ENCODE results near the gene CTDP1. TPM values are rescaled to one million over a fixed set of nuclear protein-coding genes. Genes with fewer than 3 reads are reported as not detected.

CTDP1 gene
- polyA plus RNA-seq, 4 donors = 12.4 to 16.8 (median 12.6) TPM

- DNase-seq (ENCODE audit: low read depth in 4 of 4, low spot score in 3 of 4) = no peak
Observed at GRCh38 chr18:79695856-79696850, 16.6 kb downstream of the CTDP1 start.

GRCh38 chr18:79697178-79697577 lies 17.6 kb downstream of the CTDP1 start:
- DNase-seq (ENCODE audit: low read depth in 4 of 4, low spot score in 3 of 4) = no peak

GRCh38 chr18:79697976-79698375 lies 18.4 kb downstream of the CTDP1 start:
- DNase-seq (ENCODE audit: low read depth in 4 of 4, low spot score in 3 of 4) = no peak

GRCh38 chr18:79698668-79699335 lies 19.2 kb downstream of the CTDP1 start:
- no peak for DNase-seq (ENCODE audit: low read depth in 4 of 4, low spot score in 3 of 4)

- DNase-seq (ENCODE audit: low read depth in 4 of 4, low spot score in 3 of 4) = no peak
Observed at GRCh38 chr18:79699653-79700052, 20.1 kb downstream of the CTDP1 start.

GRCh38 chr18:79702906-79703305 lies 23.3 kb downstream of the CTDP1 start:
- no peak for DNase-seq (ENCODE audit: low read depth in 4 of 4, low spot score in 3 of 4)

GRCh38 chr18:79704631-79705030 lies 25.0 kb downstream of the CTDP1 start:
- no peak for DNase-seq (ENCODE audit: low read depth in 4 of 4, low spot score in 3 of 4)

- DNase-seq (ENCODE audit: low read depth in 4 of 4, low spot score in 3 of 4) = no peak
Observed at GRCh38 chr18:79705272-79705671, 25.7 kb downstream of the CTDP1 start.

- no peak for DNase-seq (ENCODE audit: low read depth in 4 of 4, low spot score in 3 of 4)
Observed at GRCh38 chr18:79706006-79706405, 26.4 kb downstream of the CTDP1 start.

- DNase-seq (ENCODE audit: low read depth in 4 of 4, low spot score in 3 of 4) = no peak
Observed at GRCh38 chr18:79706658-79707057, 27.1 kb downstream of the CTDP1 start.

GRCh38 chr18:79707239-79707638 lies 27.6 kb downstream of the CTDP1 start:
- DNase-seq (ENCODE audit: low read depth in 4 of 4, low spot score in 3 of 4) = no peak

- DNase-seq (ENCODE audit: low read depth in 4 of 4, low spot score in 3 of 4) = no peak
Observed at GRCh38 chr18:79707671-79708070, 28.1 kb downstream of the CTDP1 start.

- no peak for DNase-seq (ENCODE audit: low read depth in 4 of 4, low spot score in 3 of 4)
Observed at GRCh38 chr18:79708412-79708811, 28.8 kb downstream of the CTDP1 start.

- no peak for DNase-seq (ENCODE audit: low read depth in 4 of 4, low spot score in 3 of 4)
Observed at GRCh38 chr18:79712206-79712857, 32.7 kb downstream of the CTDP1 start.

- no peak for DNase-seq (ENCODE audit: low read depth in 4 of 4, low spot score in 3 of 4)
Observed at GRCh38 chr18:79713341-79713740, 33.7 kb downstream of the CTDP1 start.

- no peak for DNase-seq (ENCODE audit: low read depth in 4 of 4, low spot score in 3 of 4)
Observed at GRCh38 chr18:79714531-79715240, 35.1 kb downstream of the CTDP1 start.

- no peak for DNase-seq (ENCODE audit: low read depth in 4 of 4, low spot score in 3 of 4)
Observed at GRCh38 chr18:79715280-79715679, 35.7 kb downstream of the CTDP1 start.

- no peak for DNase-seq (ENCODE audit: low read depth in 4 of 4, low spot score in 3 of 4)
Observed at GRCh38 chr18:79717059-79717458, 37.5 kb downstream of the CTDP1 start.

GRCh38 chr18:79717555-79718074 lies 38.0 kb downstream of the CTDP1 start:
- no peak for DNase-seq (ENCODE audit: low read depth in 4 of 4, low spot score in 3 of 4)

GRCh38 chr18:79718126-79718525 lies 38.5 kb downstream of the CTDP1 start:
- no peak for DNase-seq (ENCODE audit: low read depth in 4 of 4, low spot score in 3 of 4)

Measured in right renal pelvis (tissue), 4 donors.